GM23338 (cell line): ENCODE results near the gene IFITM10. TPM values are rescaled to one million over a fixed set of nuclear protein-coding genes. Genes with fewer than 3 reads are reported as not detected.

Experiments used
- ATAC-seq: fragments of 200-7000 bp; cut with Tn5 transposase; 3 replicates; pipeline ENCODE4 v1.9.1; 2020
- DNase-seq: peaks from one replicate; pipeline ENCODE4 v3.0.0-alpha.2; 2015; ENCODE audit warnings: low spot score
- H2AFZ ChIP-seq: fragments of 200-600 bp; sonication (generic); 2 replicates; pipeline ENCODE4 v1.8.0; 2016; ENCODE audit warnings: antibody characterized with exemption, mild to moderate bottlenecking, moderate library complexity
- H3F3A ChIP-seq: fragments of 200-600 bp; sonication (generic); replicated peaks from 2 replicates; pipeline ENCODE4 v1.8.0; 2017; ENCODE audit warnings: antibody characterized with exemption, mixed run types, low read depth
- H3K27ac ChIP-seq: fragments of 200-600 bp; sonication (generic); 2 replicates; pipeline ENCODE4 v1.6.1; 2016; ENCODE audit warnings: low read depth
- H3K27me3 ChIP-seq: fragments of 200-600 bp; sonication (generic); 2 replicates; pipeline ENCODE4 v1.8.0; 2016; ENCODE audit warnings: mild to moderate bottlenecking, mixed run types, moderate library complexity; ENCODE audit not compliant: insufficient read depth
- H3K36me3 ChIP-seq: fragments of 200-600 bp; sonication (generic); 2 replicates; pipeline ENCODE4 v1.8.0; 2016; ENCODE audit warnings: mild to moderate bottlenecking; ENCODE audit not compliant: insufficient read depth
- H3K4me1 ChIP-seq: fragments of 200-600 bp; sonication (generic); 2 replicates; pipeline ENCODE4 v1.8.0; 2016; ENCODE audit warnings: mild to moderate bottlenecking, moderate library complexity; ENCODE audit not compliant: insufficient read depth
- H3K4me2 ChIP-seq: fragments of 200-600 bp; sonication (generic); 2 replicates; pipeline ENCODE4 v1.7.1; 2017; ENCODE audit warnings: mixed run types
- H3K4me3 ChIP-seq: fragments of 200-600 bp; sonication (generic); 2 replicates; pipeline ENCODE4 v1.6.1; 2016; ENCODE audit warnings: mixed run types
- H3K79me2 ChIP-seq: fragments of 200-600 bp; sonication (generic); replicated peaks from 2 replicates; pipeline ENCODE4 v1.8.0; 2017; ENCODE audit warnings: mild to moderate bottlenecking; ENCODE audit not compliant: insufficient read depth
- H3K9me2 ChIP-seq: fragments of 200-600 bp; sonication (generic); 2 replicates; pipeline ENCODE4 v1.8.0; 2017; ENCODE audit not compliant: insufficient read depth
- H4K20me1 ChIP-seq: fragments of 200-600 bp; sonication (generic); replicated peaks from 2 replicates; pipeline ENCODE4 v1.8.0; 2017; ENCODE audit warnings: mild to moderate bottlenecking; ENCODE audit not compliant: insufficient read depth
- H3K27ac Mint-ChIP-seq: 2 replicates; pipeline ENCODE4 v1.8.0; 2020; ENCODE audit warnings: inconsistent platforms, mild to moderate bottlenecking, moderate library complexity, mixed read lengths
- H3K27me3 Mint-ChIP-seq: 3 replicates; pipeline ENCODE4 v1.8.0; 2022; ENCODE audit warnings: low read depth, mild to moderate bottlenecking, moderate library complexity, mixed read lengths, inconsistent platforms; ENCODE audit not compliant: insufficient read depth, poor library complexity
- H3K36me3 Mint-ChIP-seq: 3 replicates; pipeline ENCODE4 v1.8.0; 2021; ENCODE audit warnings: low read depth, mild to moderate bottlenecking, inconsistent platforms, moderate library complexity, mixed read lengths
- H3K4me1 Mint-ChIP-seq: 3 replicates; pipeline ENCODE4 v1.8.0; 2020; ENCODE audit warnings: mild to moderate bottlenecking, inconsistent platforms, mixed read lengths
- H3K4me3 Mint-ChIP-seq: 3 replicates; pipeline ENCODE4 v1.8.0; 2021; ENCODE audit warnings: moderate library complexity, mild to moderate bottlenecking, inconsistent platforms, mixed read lengths
- H3K9me3 Mint-ChIP-seq: 3 replicates; pipeline ENCODE4 v1.8.0; 2020; ENCODE audit warnings: moderate library complexity, mild to moderate bottlenecking, inconsistent platforms, mixed read lengths
- CREB1 ChIP-seq: fragments of 250-450 bp; sonication (Bioruptor Pico); IDR thresholded peaks from 2 replicates; pipeline ENCODE4 v1.5.0; 2020; ENCODE audit warnings: low read depth, mild to moderate bottlenecking, moderate library complexity
- EZH2 ChIP-seq: fragments of 200-600 bp; sonication (generic); IDR thresholded peaks from one replicate; pipeline ENCODE4 v1.8.0; 2017; ENCODE audit warnings: antibody characterized with exemption, mild to moderate bottlenecking, low read depth; ENCODE audit not compliant: unreplicated experiment
- EZH2phosphoT487 ChIP-seq: fragments of 200-600 bp; sonication (generic); IDR thresholded peaks from one replicate; pipeline ENCODE4 v1.8.1; 2018; ENCODE audit warnings: antibody characterized with exemption; ENCODE audit not compliant: unreplicated experiment
- JUNB ChIP-seq: IDR thresholded peaks from one replicate; pipeline ENCODE4 v1.6.1; 2016; ENCODE audit warnings: antibody characterized with exemption; ENCODE audit not compliant: unreplicated experiment
- NANOG ChIP-seq: IDR thresholded peaks from 2 replicates; pipeline ENCODE4 v1.6.1; 2016; ENCODE audit warnings: antibody characterized with exemption, borderline replicate concordance
- POLR2AphosphoS5 ChIP-seq: IDR thresholded peaks from 2 replicates; pipeline ENCODE4 v1.6.1; 2016; ENCODE audit warnings: antibody characterized with exemption, low read depth
- STAT1 ChIP-seq: IDR thresholded peaks from one replicate; pipeline ENCODE4 v1.6.1; 2016; ENCODE audit warnings: antibody characterized with exemption; ENCODE audit not compliant: unreplicated experiment
- ZNF114 ChIP-seq: fragments of 250-450 bp; sonication (Bioruptor Pico); IDR thresholded peaks from 2 replicates; pipeline ENCODE4 v1.5.0; 2020; ENCODE audit warnings: mild to moderate bottlenecking, moderate library complexity
- ZNF331 ChIP-seq: fragments of 250-450 bp; sonication (Bioruptor Pico); IDR thresholded peaks from 2 replicates; pipeline ENCODE4 v1.5.0; 2020; ENCODE audit warnings: low read depth, mild to moderate bottlenecking, moderate library complexity
- polyA plus RNA-seq: library from polyadenylated mRNA; unstranded; fragments of >200 nt; fragmentation: Nextera tagmentation; extraction: Ambion mirVana; gene quantifications from 2 replicates; pipeline ENCODE4 v1.2.1, GENCODE V29; 2016
- total RNA-seq: library from RNA; depleted of rRNA; stranded (reverse); fragments of >200 nt; shearing (Covaris generic); gene quantifications from 2 replicates; pipeline ENCODE4 v1.2.3, GENCODE V29; 2014
- TF ChIP-seq, protein P1 (sequence below): IDR thresholded peaks from 2 replicates; pipeline ENCODE4 v1.6.1; 2016; ENCODE audit warnings: antibody characterized with exemption
- TF ChIP-seq, protein P2 (sequence below): IDR thresholded peaks from one replicate; pipeline ENCODE4 v1.6.1; 2018; ENCODE audit warnings: antibody characterized with exemption; ENCODE audit not compliant: unreplicated experiment
- TF ChIP-seq, protein P3 (sequence below), 2 experiments: fragments of 200-600 bp in 1 of 2; sonication (generic) in 1 of 2; conservative IDR thresholded peaks; 2 replicates each; pipeline versions ENCODE4 v1.5.1 to v1.6.1; 2016 to 2017; ENCODE audit warnings: antibody characterized with exemption in 2 of 2, low read depth in 2 of 2, mild to moderate bottlenecking in 2 of 2, moderate library complexity in 1 of 2

IFITM10 gene
- total and polyA plus RNA-seq, 2 experiments from 2014 or later: 0.06 TPM; not detected in 1

GRCh38 chr11:1691026-1691877 lies 59.1 kb downstream of the IFITM10 start:
- no peak overlapping the region for H3K4me2 ChIP-seq
- DNase-seq: no peak
- no peaks in the 10 kb centered on the region for H3K27me3 ChIP-seq

GRCh38 chr11:1690167-1691025 lies 60.0 kb downstream of the IFITM10 start:
- H3K27me3 ChIP-seq: no peaks in the 10 kb centered on the region
- TF ChIP-seq CREB1 (CRISPR knock-in tag): no peak
- TF ChIP-seq ZNF114 (CRISPR knock-in tag): no peak
- no peak for TF ChIP-seq EZH2
- TF ChIP-seq POLR2AphosphoS5: no peak
- TF ChIP-seq, protein P1, sequence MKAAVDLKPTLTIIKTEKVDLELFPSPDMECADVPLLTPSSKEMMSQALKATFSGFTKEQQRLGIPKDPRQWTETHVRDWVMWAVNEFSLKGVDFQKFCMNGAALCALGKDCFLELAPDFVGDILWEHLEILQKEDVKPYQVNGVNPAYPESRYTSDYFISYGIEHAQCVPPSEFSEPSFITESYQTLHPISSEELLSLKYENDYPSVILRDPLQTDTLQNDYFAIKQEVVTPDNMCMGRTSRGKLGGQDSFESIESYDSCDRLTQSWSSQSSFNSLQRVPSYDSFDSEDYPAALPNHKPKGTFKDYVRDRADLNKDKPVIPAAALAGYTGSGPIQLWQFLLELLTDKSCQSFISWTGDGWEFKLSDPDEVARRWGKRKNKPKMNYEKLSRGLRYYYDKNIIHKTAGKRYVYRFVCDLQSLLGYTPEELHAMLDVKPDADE: no peak
- TF ChIP-seq STAT1: no peak
- no peak for TF ChIP-seq ZNF331 (CRISPR knock-in tag)
- TF ChIP-seq, protein P2, sequence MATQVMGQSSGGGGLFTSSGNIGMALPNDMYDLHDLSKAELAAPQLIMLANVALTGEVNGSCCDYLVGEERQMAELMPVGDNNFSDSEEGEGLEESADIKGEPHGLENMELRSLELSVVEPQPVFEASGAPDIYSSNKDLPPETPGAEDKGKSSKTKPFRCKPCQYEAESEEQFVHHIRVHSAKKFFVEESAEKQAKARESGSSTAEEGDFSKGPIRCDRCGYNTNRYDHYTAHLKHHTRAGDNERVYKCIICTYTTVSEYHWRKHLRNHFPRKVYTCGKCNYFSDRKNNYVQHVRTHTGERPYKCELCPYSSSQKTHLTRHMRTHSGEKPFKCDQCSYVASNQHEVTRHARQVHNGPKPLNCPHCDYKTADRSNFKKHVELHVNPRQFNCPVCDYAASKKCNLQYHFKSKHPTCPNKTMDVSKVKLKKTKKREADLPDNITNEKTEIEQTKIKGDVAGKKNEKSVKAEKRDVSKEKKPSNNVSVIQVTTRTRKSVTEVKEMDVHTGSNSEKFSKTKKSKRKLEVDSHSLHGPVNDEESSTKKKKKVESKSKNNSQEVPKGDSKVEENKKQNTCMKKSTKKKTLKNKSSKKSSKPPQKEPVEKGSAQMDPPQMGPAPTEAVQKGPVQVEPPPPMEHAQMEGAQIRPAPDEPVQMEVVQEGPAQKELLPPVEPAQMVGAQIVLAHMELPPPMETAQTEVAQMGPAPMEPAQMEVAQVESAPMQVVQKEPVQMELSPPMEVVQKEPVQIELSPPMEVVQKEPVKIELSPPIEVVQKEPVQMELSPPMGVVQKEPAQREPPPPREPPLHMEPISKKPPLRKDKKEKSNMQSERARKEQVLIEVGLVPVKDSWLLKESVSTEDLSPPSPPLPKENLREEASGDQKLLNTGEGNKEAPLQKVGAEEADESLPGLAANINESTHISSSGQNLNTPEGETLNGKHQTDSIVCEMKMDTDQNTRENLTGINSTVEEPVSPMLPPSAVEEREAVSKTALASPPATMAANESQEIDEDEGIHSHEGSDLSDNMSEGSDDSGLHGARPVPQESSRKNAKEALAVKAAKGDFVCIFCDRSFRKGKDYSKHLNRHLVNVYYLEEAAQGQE: no peak
- TF ChIP-seq JUNB: no peak
- no peak for TF ChIP-seq NANOG
- TF ChIP-seq EZH2phosphoT487: no peak

More at GRCh38 chr11:1691026-1691877, 59.1 kb downstream of the IFITM10 start:
- H3K27me3 Mint-ChIP-seq: peaks cover 12% of the 10 kb centered on the region
- TF ChIP-seq, protein P3, sequence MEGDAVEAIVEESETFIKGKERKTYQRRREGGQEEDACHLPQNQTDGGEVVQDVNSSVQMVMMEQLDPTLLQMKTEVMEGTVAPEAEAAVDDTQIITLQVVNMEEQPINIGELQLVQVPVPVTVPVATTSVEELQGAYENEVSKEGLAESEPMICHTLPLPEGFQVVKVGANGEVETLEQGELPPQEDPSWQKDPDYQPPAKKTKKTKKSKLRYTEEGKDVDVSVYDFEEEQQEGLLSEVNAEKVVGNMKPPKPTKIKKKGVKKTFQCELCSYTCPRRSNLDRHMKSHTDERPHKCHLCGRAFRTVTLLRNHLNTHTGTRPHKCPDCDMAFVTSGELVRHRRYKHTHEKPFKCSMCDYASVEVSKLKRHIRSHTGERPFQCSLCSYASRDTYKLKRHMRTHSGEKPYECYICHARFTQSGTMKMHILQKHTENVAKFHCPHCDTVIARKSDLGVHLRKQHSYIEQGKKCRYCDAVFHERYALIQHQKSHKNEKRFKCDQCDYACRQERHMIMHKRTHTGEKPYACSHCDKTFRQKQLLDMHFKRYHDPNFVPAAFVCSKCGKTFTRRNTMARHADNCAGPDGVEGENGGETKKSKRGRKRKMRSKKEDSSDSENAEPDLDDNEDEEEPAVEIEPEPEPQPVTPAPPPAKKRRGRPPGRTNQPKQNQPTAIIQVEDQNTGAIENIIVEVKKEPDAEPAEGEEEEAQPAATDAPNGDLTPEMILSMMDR (conservative IDR thresholded peaks at IDR 0.05; ENCODE audit: low read depth in 2 of 2): peak; percentile 16 to 35; a peak in 2 of 4 replicates
- TF ChIP-seq EZH2: no peak
- no peak for TF ChIP-seq CREB1 (CRISPR knock-in tag)
- H3K79me2 ChIP-seq: no peaks in the 10 kb centered on the region
- no peaks in the 10 kb centered on the region for H3K36me3 Mint-ChIP-seq
- H4K20me1 ChIP-seq: no peaks in the 10 kb centered on the region
- no peak overlapping the region for H2AFZ ChIP-seq
- H3K4me3 Mint-ChIP-seq: no peak overlapping the region
- 0 out of 2 replicates have a peak, but pooled peaks cover 6% of the 10 kb centered on the region for H3K4me1 ChIP-seq
- H3K9me2 ChIP-seq: no peaks in the 10 kb centered on the region
- H3K9me3 Mint-ChIP-seq: no peaks in the 10 kb centered on the region; the same call in 2 of the 3 replicates
- ATAC-seq: no peak
- peaks cover 5% of the 10 kb centered on the region; the same call in 2 of the 3 replicates for H3K4me1 Mint-ChIP-seq
- no peak overlapping the region for H3K27ac Mint-ChIP-seq
- H3F3A ChIP-seq: no peaks in the 10 kb centered on the region
- no peaks in the 10 kb centered on the region for H3K36me3 ChIP-seq
- no peak overlapping the region for H3K4me3 ChIP-seq
- no peak overlapping the region for H3K27ac ChIP-seq

More at GRCh38 chr11:1690167-1691025, 60.0 kb downstream of the IFITM10 start:
- no peak overlapping the region for H3K27ac Mint-ChIP-seq
- no peaks in the 10 kb centered on the region for H3K36me3 Mint-ChIP-seq
- no peaks in the 10 kb centered on the region; the same call in 2 of the 3 replicates for H3K9me3 Mint-ChIP-seq
- Histone ChIP-seq H2AFZ (no peak overlapping the region), H3K27ac (no peak overlapping the region), H3K4me1 (0 out of 2 replicates have a peak, but pooled peaks cover 6% of the 10 kb centered on the region), H3K36me3 (no peaks in the 10 kb centered on the region), H3K4me3 (no peak overlapping the region), H3K4me2 (no peak overlapping the region), H3K9me2 (no peaks in the 10 kb centered on the region), H4K20me1 (no peaks in the 10 kb centered on the region), H3F3A (no peaks in the 10 kb centered on the region), H3K79me2 (no peaks in the 10 kb centered on the region)
- no peak overlapping the region for H3K4me3 Mint-ChIP-seq
- no peak for DNase-seq
- H3K27me3 Mint-ChIP-seq: peaks cover 10% of the 10 kb centered on the region
- peaks cover 5% of the 10 kb centered on the region; the same call in 2 of the 3 replicates for H3K4me1 Mint-ChIP-seq
- no peak for ATAC-seq
